NCI-H524 (cell line): ENCODE measurements around the gene STYXL1.
"Not testable (repeated sequence)": the region's sequence is repeated elsewhere in the genome, so short reads cannot be mapped to it uniquely, and the experiment has no call there.

ENCODE experiments used
- DNase-seq, 2 experiments: peaks; one replicate each; lab custom pipeline; 2025; lab: John Stamatoyannopoulos, UW

STYXL1 gene

GRCh38 chr7:76029682-76030081 lies 18.1 kb downstream of the STYXL1 start:
- not testable (repeated sequence) for DNase-seq

GRCh38 chr7:76023002-76023401 lies 24.8 kb downstream of the STYXL1 start:
- DNase-seq, result no peak

GRCh38 chr7:76022026-76022780 lies 25.6 kb downstream of the STYXL1 start:
- DNase-seq, result no peak

- peak; percentile 6 to 65 for DNase-seq
Measured at GRCh38 chr7:76020031-76020714, 27.6 kb downstream of the STYXL1 start.

GRCh38 chr7:76018520-76018919 lies 29.3 kb downstream of the STYXL1 start:
- DNase-seq, result not testable (repeated sequence)

GRCh38 chr7:76016191-76016947 lies 31.4 kb downstream of the STYXL1 start:
- DNase-seq, result no peak

GRCh38 chr7:76011442-76011861 lies 36.3 kb downstream of the STYXL1 start:
- DNase-seq, result no peak

- DNase-seq, result no peak
Measured at GRCh38 chr7:76009672-76010600, 37.9 kb downstream of the STYXL1 start.

- no peak for DNase-seq
Measured at GRCh38 chr7:76008156-76008687, 39.6 kb downstream of the STYXL1 start.

- not testable (repeated sequence) for DNase-seq
Measured at GRCh38 chr7:76005004-76005403, 42.8 kb downstream of the STYXL1 start.

- no peak for DNase-seq
Measured at GRCh38 chr7:76003351-76003750, 44.4 kb downstream of the STYXL1 start.

- DNase-seq, result no peak
Measured at GRCh38 chr7:76002822-76003221, 45.0 kb downstream of the STYXL1 start.

GRCh38 chr7:76002139-76002538 lies 45.7 kb downstream of the STYXL1 start:
- no peak for DNase-seq

- DNase-seq, result no peak
Measured at GRCh38 chr7:76000566-76000965, 47.2 kb downstream of the STYXL1 start.

GRCh38 chr7:75998038-75998437 lies 49.8 kb downstream of the STYXL1 start:
- no peak for DNase-seq

GRCh38 chr7:75996476-75996875 lies 51.3 kb downstream of the STYXL1 start:
- DNase-seq, result no peak

- DNase-seq, result no peak
Measured at GRCh38 chr7:75995996-75996395, 51.8 kb downstream of the STYXL1 start.

GRCh38 chr7:75995052-75995471 lies 52.7 kb downstream of the STYXL1 start:
- DNase-seq, result no peak

- peak; percentile 52 to 83 for DNase-seq
Measured at GRCh38 chr7:75994388-75995051, 53.3 kb downstream of the STYXL1 start, which contains the start of gene TMEM120A. TSS of gene TMEM120A (minus strand) at chr7:75994595. CDS start at chr7:75994570, 25 bp downstream.

- no peak for DNase-seq
Measured at GRCh38 chr7:75993689-75994387, 54.0 kb downstream of the STYXL1 start.
